HT-29 (cell line): ENCODE data around the gene PLEKHJ1. TPM values are rescaled to one million over a fixed set of nuclear protein-coding genes. Genes with fewer than 3 reads are reported as not detected.
"Not testable (repeated sequence)": the region's sequence is repeated elsewhere in the genome, so short reads cannot be mapped to it uniquely, and the experiment has no call there.

ENCODE experiments used
- DNase-seq: peaks from one replicate; pipeline ENCODE4 v3.0.0-alpha.2; 2015; ENCODE audit warnings: low spot score
- total RNA-seq: library from RNA; depleted of rRNA; stranded (reverse); fragments of >200 nt; shearing (Covaris generic); gene quantifications from 2 replicates; pipeline ENCODE4 v1.2.3, GENCODE V29; 2014

The PLEKHJ1 gene
- total RNA-seq, 1 experiment from 2014 or later: 295 TPM

GRCh38 chr19:2200624-2201294, 35.4 kb downstream of the PLEKHJ1 start:
- not testable (repeated sequence) for DNase-seq

- DNase-seq: no peak
Observed at GRCh38 chr19:2199861-2200623, 36.1 kb downstream of the PLEKHJ1 start.

GRCh38 chr19:2199215-2199614, 36.9 kb downstream of the PLEKHJ1 start:
- no peak for DNase-seq

GRCh38 chr19:2198317-2198716, 37.8 kb downstream of the PLEKHJ1 start:
- DNase-seq: no peak

- DNase-seq: no peak
Observed at GRCh38 chr19:2197270-2197669, 38.9 kb downstream of the PLEKHJ1 start.

- no peak for DNase-seq
Observed at GRCh38 chr19:2195914-2196313, 40.2 kb downstream of the PLEKHJ1 start.

GRCh38 chr19:2195361-2195760, 40.8 kb downstream of the PLEKHJ1 start:
- DNase-seq: no peak

GRCh38 chr19:2194513-2195078, 41.5 kb downstream of the PLEKHJ1 start:
- DNase-seq: no peak

GRCh38 chr19:2193807-2194206, 42.3 kb downstream of the PLEKHJ1 start:
- no peak for DNase-seq

GRCh38 chr19:2192862-2193261, 43.3 kb downstream of the PLEKHJ1 start:
- no peak for DNase-seq

- no peak for DNase-seq
Observed at GRCh38 chr19:2191456-2192310, 44.4 kb downstream of the PLEKHJ1 start.

- DNase-seq: no peak
Observed at GRCh38 chr19:2190848-2191455, 45.2 kb downstream of the PLEKHJ1 start.

- no peak for DNase-seq
Observed at GRCh38 chr19:2189880-2190279, 46.2 kb downstream of the PLEKHJ1 start.

GRCh38 chr19:2188708-2189385, 47.3 kb downstream of the PLEKHJ1 start:
- DNase-seq: no peak

GRCh38 chr19:2187159-2187558, 49.0 kb downstream of the PLEKHJ1 start:
- no peak for DNase-seq

GRCh38 chr19:2186071-2186846, 49.9 kb downstream of the PLEKHJ1 start:
- DNase-seq: no peak

GRCh38 chr19:2185734-2186070, 50.4 kb downstream of the PLEKHJ1 start:
- no peak for DNase-seq

GRCh38 chr19:2184422-2184975, 51.6 kb downstream of the PLEKHJ1 start:
- DNase-seq: no peak
